AG04450 (cell line): Measurements from ENCODE around the gene TMEM151A. TPM values are rescaled to one million over a fixed set of nuclear protein-coding genes. Genes with fewer than 3 reads are reported as not detected.

Experiments
- CTCF ChIA-PET: fragments of 300-600, 350-600 bp; formaldehyde crosslinking; extraction: SDS; loops from one replicate; lab custom pipeline; 2022; ENCODE audit warnings: antibody characterized with exemption, inconsistent platforms; lab: Charles Lee
- POLR2A ChIA-PET: fragments of 350-600 bp; formaldehyde crosslinking; extraction: SDS; loops from one replicate; lab custom pipeline; 2021; ENCODE audit warnings: antibody characterized with exemption, inconsistent platforms; lab: Yijun Ruan, JAX
- DNase-seq: peaks from one replicate; pipeline ENCODE4 v3.0.0-alpha.2; 2011; ENCODE audit warnings: low read depth, low spot score
- H3K27ac ChIP-seq: one replicate; pipeline ENCODE4 v1.5.1; 2012; ENCODE audit warnings: low read depth, low read length, control low read depth
- H3K27me3 ChIP-seq: one replicate; pipeline ENCODE4 v1.6.0; 2012; ENCODE audit warnings: low read length; ENCODE audit not compliant: control insufficient read depth, insufficient read depth
- H3K4me3 ChIP-seq: 2 replicates; pipeline ENCODE4 v1.5.1; 2011; ENCODE audit warnings: mild to moderate bottlenecking, low read depth, low read length, control low read depth
- H3K9me3 ChIP-seq: 2 replicates; pipeline ENCODE4 v1.5.1; 2012; ENCODE audit warnings: low read length; ENCODE audit not compliant: control insufficient read depth, insufficient read depth
- CTCF ChIP-seq: IDR thresholded peaks from 2 replicates; pipeline ENCODE4 v1.5.1; 2011; ENCODE audit warnings: low read depth, low read length, control low read depth, inconsistent platforms
- polyA plus RNA-seq: library from polyadenylated mRNA; depleted of rRNA; stranded (reverse); fragments of >200 nt; gene quantifications from 2 replicates; pipeline ENCODE4 v1.2.3, GENCODE V29; 2011

TMEM151A gene
- polyA plus RNA-seq, 1 experiment, result not detected

DNA sequence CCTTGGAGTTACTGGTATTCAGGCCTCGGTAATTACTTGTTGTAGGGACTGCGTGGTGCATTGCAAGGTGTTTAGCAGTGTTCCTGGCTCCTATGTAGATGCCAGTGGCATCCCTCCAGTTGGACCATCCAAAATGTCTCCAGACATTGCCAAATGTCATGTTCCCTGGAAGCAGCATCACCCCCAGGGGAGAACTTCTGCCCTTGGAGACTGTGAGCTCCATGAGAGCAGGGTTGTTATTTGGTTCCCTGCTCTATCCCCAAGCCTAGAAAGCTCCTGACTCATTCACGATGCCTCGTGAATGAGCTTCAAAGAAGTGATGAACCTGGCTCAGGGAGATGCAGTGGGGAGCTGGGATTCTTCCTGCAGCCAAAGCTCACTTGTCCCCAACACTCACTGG is 29.9 kb downstream of the TMEM151A start:
- no peak for TF ChIP-seq CTCF
- POLR2A ChIA-PET, result interaction anchor here (0.8 to 1.0 kb wide), 2 partner anchors 9 to 15 kb away, joined by 3 to 5 read pairs; partner anchors contain the start of gene RIN1
- H3K9me3 ChIP-seq, result no peaks in the 10 kb centered on the region; the same call in 1 of the 2 replicates
- no peaks in the 10 kb centered on the region for H3K27me3 ChIP-seq
- no peak overlapping the region for H3K4me3 ChIP-seq
- CTCF ChIA-PET, result interaction anchor here (1.0 kb wide), 1 partner anchor 9 kb away, joined by 4 read pairs; no protein-coding TSS in a partner anchor
- DNase-seq, result no peak
- no peak overlapping the region for H3K27ac ChIP-seq

- POLR2A ChIA-PET, result no interaction called here
- Histone ChIP-seq H3K27ac (no peak overlapping the region), H3K4me3 (no peak overlapping the region), H3K9me3 (no peaks in the 10 kb centered on the region; the same call in 1 of the 2 replicates), H3K27me3 (no peaks in the 10 kb centered on the region)
- no peak for DNase-seq
- no peak for TF ChIP-seq CTCF
- CTCF ChIA-PET, result interaction anchor here (0.7 to 1.0 kb wide), 2 partner anchors 11 to 12 kb away, joined by 3 to 5 read pairs; no protein-coding TSS in a partner anchor
Observed at GRCh38 chr11:66322732-66323427, 31.2 kb downstream of the TMEM151A start.

- Histone ChIP-seq H3K27me3 (no peaks in the 10 kb centered on the region), H3K27ac (no peak overlapping the region), H3K4me3 (no peak overlapping the region), H3K9me3 (no peaks in the 10 kb centered on the region; the same call in 1 of the 2 replicates)
- CTCF ChIA-PET, result interaction anchor here (1.4 kb wide), 1 partner anchor 12 kb away, joined by 7 read pairs; no protein-coding TSS in a partner anchor
- no peak for TF ChIP-seq CTCF
- POLR2A ChIA-PET, result interaction anchor here (2.1 kb wide), 1 partner anchor 11 kb away, joined by 15 read pairs; no protein-coding TSS in a partner anchor
- DNase-seq, result no peak
Observed at GRCh38 chr11:66323684-66324083, 32.0 kb downstream of the TMEM151A start.

DNA sequence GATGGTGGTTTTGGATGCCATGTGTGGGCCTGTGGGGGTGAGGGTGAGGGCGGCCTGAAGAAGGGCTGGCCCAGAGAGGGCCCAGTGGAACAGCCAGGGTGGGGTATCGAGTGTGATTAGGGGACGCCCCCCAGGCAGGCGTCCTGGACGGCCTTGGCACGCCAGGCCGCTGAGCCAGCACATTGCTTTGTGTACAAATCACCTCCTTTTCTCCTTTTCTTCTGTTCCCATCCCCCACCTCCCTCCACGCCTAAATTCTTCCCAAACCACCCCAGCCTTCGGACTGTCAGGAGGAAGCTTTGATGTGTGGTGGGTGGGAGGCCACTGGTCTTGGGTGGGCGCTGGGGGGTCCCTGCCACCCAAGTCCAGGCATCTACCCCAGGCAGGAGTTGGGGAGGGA is 33.0 kb downstream of the TMEM151A start:
- POLR2A ChIA-PET, result interaction anchor here (1.0 to 2.1 kb wide), 4 partner anchors 8 to 35 kb away, joined by 3 to 15 read pairs (median 4); partner anchors contain the start of genes CD248 and RIN1
- Histone ChIP-seq H3K27me3 (no peaks in the 10 kb centered on the region), H3K4me3 (no peak overlapping the region), H3K9me3 (no peaks in the 10 kb centered on the region; the same call in 1 of the 2 replicates), H3K27ac (peak overlapping the region; percentile 47)
- DNase-seq, result no peak
- TF ChIP-seq CTCF, result no peak
- CTCF ChIA-PET, result interaction anchor here (1.3 to 1.4 kb wide), 2 partner anchors 12 to 13 kb away, joined by 3 to 7 read pairs; no protein-coding TSS in a partner anchor
